Thymus (tissue), 11 donors: ENCODE results near the gene TMBIM6. TPM values are rescaled to one million over a fixed set of nuclear protein-coding genes. Genes with fewer than 3 reads are reported as not detected.
A peak's percentile ranks its signal among the peaks of the same experiment; 100 is the strongest.

Experiments used
- DNase-seq, 9 donors: peaks; one replicate each; pipeline ENCODE4 v3.0.0-alpha.2; 2013; ENCODE audit warnings: low spot score in 9 of 9, low read depth in 6 of 9, missing footprints in 1 of 9
- H3K27ac ChIP-seq, 2 donors: one replicate each; pipeline ENCODE4 v1.5.1; 2013; ENCODE audit warnings: control low read depth in 1 of 2, low read depth in 1 of 2, low read length in 1 of 2, mild to moderate bottlenecking in 1 of 2, moderate library complexity in 1 of 2
- H3K27me3 ChIP-seq, 2 donors: one replicate each; pipeline ENCODE4 v1.5.1; 2013; ENCODE audit warnings: low read length in 1 of 2; ENCODE audit not compliant: control insufficient read depth in 2 of 2, insufficient read depth in 1 of 2
- H3K36me3 ChIP-seq, 2 donors: one replicate each; pipeline ENCODE4 v1.5.1; 2013; ENCODE audit warnings: low read length in 1 of 2, mild to moderate bottlenecking in 1 of 2, moderate library complexity in 1 of 2; ENCODE audit not compliant: control insufficient read depth in 2 of 2, insufficient read depth in 2 of 2
- H3K4me1 ChIP-seq, 2 donors: one replicate each; pipeline ENCODE4 v1.5.1; 2013; ENCODE audit warnings: low read length in 2 of 2; ENCODE audit not compliant: control insufficient read depth in 2 of 2, insufficient read depth in 2 of 2
- H3K4me3 ChIP-seq, 2 donors: one replicate each; pipeline ENCODE4 v1.5.1; 2013; ENCODE audit warnings: low read length in 2 of 2, control low read depth in 1 of 2, mild to moderate bottlenecking in 1 of 2
- H3K9me3 ChIP-seq, 2 donors: one replicate each; pipeline ENCODE4 v1.5.1; 2013; ENCODE audit warnings: low read length in 1 of 2, mild to moderate bottlenecking in 1 of 2; ENCODE audit not compliant: control insufficient read depth in 2 of 2, insufficient read depth in 1 of 2
- WGBS: extraction: QIAGEN DNeasy Blood & Tissue Kit; methylation state at CpG from one replicate; pipeline ENCODE4 v1.1.7; 2013; 5-methylcytosine and 5-hydroxymethylcytosine counted together
- polyA plus RNA-seq: library from polyadenylated mRNA; stranded (reverse); fragments of 200-250 nt; gene quantifications from one replicate; pipeline ENCODE4 v1.2.3, GENCODE V29; 2013
- total RNA-seq: library from RNA; stranded (reverse); fragments of 120-200 nt; gene quantifications from one replicate; pipeline ENCODE4 v1.2.4, GENCODE V29; 2013
- donor health status: healthy.

TMBIM6 gene
- total and polyA plus RNA-seq, 2 donors, result 161 to 254 TPM

GRCh38 chr12:49790741-49791555 lies 49.6 kb downstream of the TMBIM6 start:
- Histone ChIP-seq H3K27ac (peak overlapping the region in 1 of 2 donors; percentile 7), H3K9me3 (no peaks in the 10 kb centered on the region), H3K4me3 (no peak overlapping the region), H3K4me1 (no peaks in the 10 kb centered on the region), H3K27me3 (no peaks in the 10 kb centered on the region), H3K36me3 (peaks cover 3 to 12% of the 10 kb centered on the region in 2 donors)
- no peak for DNase-seq
- WGBS, result 88% methylated on average over 22 of the region's 22 CpGs

- peaks cover 8 to 18% of the 10 kb centered on the region in 2 donors for H3K36me3 ChIP-seq
- H3K27ac ChIP-seq, result no peak overlapping the region
- DNase-seq, result no peak
- H3K4me1 ChIP-seq, result no peaks in the 10 kb centered on the region
- no peaks in the 10 kb centered on the region for H3K9me3 ChIP-seq
- no peaks in the 10 kb centered on the region for H3K27me3 ChIP-seq
- H3K4me3 ChIP-seq, result no peak overlapping the region
- WGBS, result 97% methylated on average over 23 of the region's 23 CpGs
Observed at GRCh38 chr12:49791700-49792099, 50.3 kb downstream of the TMBIM6 start.

- Histone ChIP-seq H3K36me3 (peaks cover 14 to 25% of the 10 kb centered on the region in 2 donors), H3K4me3 (no peak overlapping the region), H3K27me3 (no peaks in the 10 kb centered on the region), H3K4me1 (no peaks in the 10 kb centered on the region), H3K9me3 (no peaks in the 10 kb centered on the region), H3K27ac (no peak overlapping the region)
- WGBS, result 98% methylated on average over 20 of the region's 20 CpGs
- no peak for DNase-seq
Observed at GRCh38 chr12:49792181-49792970, 51.0 kb downstream of the TMBIM6 start.

- 98% methylated on average over 11 of the region's 11 CpGs for WGBS
- no peak overlapping the region for H3K4me3 ChIP-seq
Observed at GRCh38 chr12:49792976-49793580, 51.7 kb downstream of the TMBIM6 start.

GRCh38 chr12:49793620-49794019 lies 52.3 kb downstream of the TMBIM6 start:
- Histone ChIP-seq H3K36me3 (peaks cover 26 to 33% of the 10 kb centered on the region in 2 donors), H3K4me1 (no peaks in the 10 kb centered on the region), H3K27me3 (no peaks in the 10 kb centered on the region), H3K4me3 (no peak overlapping the region), H3K9me3 (no peaks in the 10 kb centered on the region), H3K27ac (no peak overlapping the region)
- DNase-seq, result no peak
- 95% methylated on average over 9 of the region's 9 CpGs for WGBS

More at GRCh38 chr12:49792976-49793580, 51.7 kb downstream of the TMBIM6 start:
- no peaks in the 10 kb centered on the region for H3K4me1 ChIP-seq
- DNase-seq, result no peak
- H3K27ac ChIP-seq, result no peak overlapping the region
- H3K27me3 ChIP-seq, result no peaks in the 10 kb centered on the region
- no peaks in the 10 kb centered on the region for H3K9me3 ChIP-seq
- H3K36me3 ChIP-seq, result peaks cover 21 to 32% of the 10 kb centered on the region in 2 donors

GRCh38 chr12:49794021-49794420 lies 52.7 kb downstream of the TMBIM6 start:
- 95% methylated on average over 5 of the region's 5 CpGs for WGBS
- DNase-seq, result no peak
- Histone ChIP-seq H3K27ac (no peak overlapping the region), H3K4me3 (no peak overlapping the region), H3K9me3 (no peaks in the 10 kb centered on the region), H3K4me1 (no peaks in the 10 kb centered on the region), H3K36me3 (peaks cover 29 to 37% of the 10 kb centered on the region in 2 donors), H3K27me3 (no peaks in the 10 kb centered on the region)

- DNase-seq, result no peak
- 97% methylated on average over 32 of the region's 32 CpGs for WGBS
- peaks cover 30 to 42% of the 10 kb centered on the region in 2 donors for H3K36me3 ChIP-seq
Observed at GRCh38 chr12:49794811-49795653, 53.7 kb downstream of the TMBIM6 start.

GRCh38 chr12:49795654-49796105 lies 54.3 kb downstream of the TMBIM6 start:
- H3K27ac ChIP-seq, result no peak overlapping the region
- H3K4me3 ChIP-seq, result no peak overlapping the region
- WGBS, result 95% methylated on average over 12 of the region's 12 CpGs
- H3K27me3 ChIP-seq, result no peaks in the 10 kb centered on the region
- peaks cover 30 to 42% of the 10 kb centered on the region in 2 donors for H3K36me3 ChIP-seq
- no peaks in the 10 kb centered on the region for H3K4me1 ChIP-seq
- no peaks in the 10 kb centered on the region for H3K9me3 ChIP-seq
- no peak for DNase-seq

More at GRCh38 chr12:49794811-49795653, 53.7 kb downstream of the TMBIM6 start:
- Histone ChIP-seq H3K9me3 (no peaks in the 10 kb centered on the region), H3K4me3 (no peak overlapping the region), H3K4me1 (no peaks in the 10 kb centered on the region), H3K27me3 (no peaks in the 10 kb centered on the region), H3K27ac (no peak overlapping the region)
